ENCODE results near the gene SLC25A23.
A peak's percentile ranks its signal among the peaks of the same experiment; 100 is the strongest.
"Not testable (repeated sequence)": the region's sequence is repeated elsewhere in the genome, so short reads cannot be mapped to it uniquely, and the experiment has no call there.

The SLC25A23 gene

DNA sequence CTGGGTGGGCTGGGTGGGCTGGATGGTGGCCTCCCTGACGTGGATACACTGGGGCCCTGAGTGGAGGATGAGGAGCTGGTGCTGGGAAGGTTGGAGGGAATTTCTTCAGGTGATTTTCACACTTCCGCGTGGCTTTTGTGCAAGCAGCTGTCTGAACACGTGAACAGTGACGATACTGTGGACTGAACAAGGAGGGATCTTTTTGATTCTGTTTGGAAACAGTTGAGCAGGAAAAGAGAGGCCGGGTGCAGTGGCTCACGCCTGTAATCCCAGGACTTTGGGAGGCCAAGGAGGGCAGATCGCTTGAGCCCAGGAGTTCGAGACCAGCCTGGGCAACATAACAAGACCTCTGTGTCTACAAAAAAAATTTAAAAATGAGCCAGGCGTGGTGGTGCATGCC is 57.5 kb downstream of the SLC25A23 start:
- no peak for DNase-seq (ENCODE audit: low read depth in 3 of 3)

DNA sequence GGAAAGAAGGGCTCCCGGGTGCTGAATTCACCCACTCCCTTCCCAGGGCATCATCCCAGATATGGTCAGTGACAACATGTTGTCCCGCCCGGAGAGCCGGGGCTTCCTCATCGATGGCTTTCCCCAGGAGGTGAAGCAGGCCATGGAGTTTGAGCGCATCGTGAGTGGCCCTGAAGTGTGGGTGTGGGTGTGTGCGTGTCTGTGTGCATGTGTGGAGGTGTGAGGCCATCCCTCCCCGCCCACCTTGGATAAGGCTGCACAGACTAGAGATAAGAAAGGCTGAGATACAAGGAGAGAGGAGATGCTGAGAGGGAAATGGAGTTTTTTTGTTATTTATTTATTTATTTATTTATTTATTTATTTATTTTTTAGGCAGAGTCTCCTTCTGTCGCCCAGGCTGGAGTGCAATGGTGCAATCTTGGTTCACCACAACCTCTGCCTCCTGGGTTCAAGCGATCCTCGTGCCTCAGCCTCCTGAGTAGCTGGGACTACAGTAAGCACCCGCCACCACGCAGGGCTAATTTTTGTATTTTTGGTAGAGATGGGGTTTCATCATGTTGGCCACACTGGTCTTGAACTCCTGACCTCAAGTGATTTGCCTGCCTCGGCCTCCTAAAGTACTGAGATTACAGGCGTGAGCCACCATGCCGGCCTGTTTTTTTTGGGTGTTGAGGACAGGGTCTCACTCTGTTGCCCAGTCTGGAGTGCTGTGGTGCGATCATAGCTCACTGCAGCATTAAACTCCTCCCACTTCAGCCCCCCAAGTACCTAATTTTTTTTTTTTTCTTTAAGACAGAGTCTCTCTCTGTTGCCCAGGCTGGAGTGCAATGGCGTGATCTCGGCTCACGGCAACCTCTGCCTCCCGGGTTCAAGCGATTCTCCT is 59.3 kb downstream of the SLC25A23 start:
- not testable (repeated sequence) for DNase-seq (ENCODE audit: low read depth in 3 of 3)

DNA sequence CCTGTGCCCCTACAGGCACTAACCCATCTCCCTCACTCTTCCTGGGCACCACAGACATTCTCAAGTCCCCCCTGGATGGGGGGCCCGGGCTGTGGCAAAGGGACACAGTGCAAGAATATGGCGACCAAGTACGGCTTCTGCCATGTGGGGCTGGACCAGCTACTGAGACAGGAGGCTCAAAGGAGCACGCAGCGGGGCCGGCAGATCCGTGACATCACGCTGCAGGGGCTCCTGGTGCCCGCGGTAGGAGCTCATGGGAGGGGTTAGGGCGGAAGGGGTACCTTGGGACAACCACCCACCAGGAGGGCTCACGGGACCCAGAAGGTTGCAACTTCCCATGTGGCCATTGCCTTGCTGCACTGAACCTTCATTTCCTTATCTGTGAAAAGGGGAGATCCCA is 63.3 kb downstream of the SLC25A23 start:
- DNase-seq (ENCODE audit: low read depth in 3 of 3), result no peak

DNA sequence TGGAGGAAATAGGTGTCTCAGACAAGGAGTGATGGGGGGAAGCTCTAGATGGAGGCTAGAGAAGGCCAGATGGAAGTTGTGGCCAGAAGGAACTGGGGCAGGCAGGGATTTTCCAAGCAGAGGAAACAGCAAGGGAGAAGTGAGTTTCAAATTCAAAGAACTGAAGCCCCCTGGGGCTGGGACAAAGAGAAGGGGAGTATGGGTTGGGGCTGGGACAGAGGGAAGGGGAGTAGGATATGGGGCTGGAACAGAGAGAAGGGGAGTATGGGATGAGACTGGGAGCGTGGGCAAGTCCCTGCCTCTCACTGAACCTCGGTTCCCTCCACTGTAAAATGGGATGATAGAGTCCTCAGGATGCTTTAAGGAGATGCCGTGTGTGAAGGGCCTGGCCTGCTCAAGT is 64.8 kb downstream of the SLC25A23 start:
- no peak for DNase-seq (ENCODE audit: low read depth in 3 of 3)

DNA sequence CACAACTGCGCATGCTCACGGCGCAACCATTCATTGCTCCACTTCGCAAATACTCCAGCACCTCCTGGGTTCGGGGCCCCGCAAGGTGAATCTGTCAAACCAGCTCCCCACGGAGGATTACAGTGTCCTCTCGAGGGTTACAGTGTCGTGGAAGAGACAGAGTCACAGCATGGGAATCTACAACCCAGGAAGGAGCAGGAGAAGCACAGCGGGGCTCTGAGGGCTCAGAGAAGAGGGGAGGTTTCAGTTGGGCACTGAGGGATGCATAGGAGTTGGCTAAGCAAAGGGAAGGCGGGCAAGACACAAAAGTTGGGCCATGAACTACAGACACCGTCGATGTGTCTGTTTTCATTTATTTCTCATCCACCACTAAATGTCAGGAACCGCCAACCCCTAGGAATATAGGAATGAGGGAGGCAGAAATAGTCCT is 65.6 kb downstream of the SLC25A23 start:
- peak in 2 of 3 donors; percentile 59 to 72 for DNase-seq (ENCODE audit: low read depth in 3 of 3)

DNA sequence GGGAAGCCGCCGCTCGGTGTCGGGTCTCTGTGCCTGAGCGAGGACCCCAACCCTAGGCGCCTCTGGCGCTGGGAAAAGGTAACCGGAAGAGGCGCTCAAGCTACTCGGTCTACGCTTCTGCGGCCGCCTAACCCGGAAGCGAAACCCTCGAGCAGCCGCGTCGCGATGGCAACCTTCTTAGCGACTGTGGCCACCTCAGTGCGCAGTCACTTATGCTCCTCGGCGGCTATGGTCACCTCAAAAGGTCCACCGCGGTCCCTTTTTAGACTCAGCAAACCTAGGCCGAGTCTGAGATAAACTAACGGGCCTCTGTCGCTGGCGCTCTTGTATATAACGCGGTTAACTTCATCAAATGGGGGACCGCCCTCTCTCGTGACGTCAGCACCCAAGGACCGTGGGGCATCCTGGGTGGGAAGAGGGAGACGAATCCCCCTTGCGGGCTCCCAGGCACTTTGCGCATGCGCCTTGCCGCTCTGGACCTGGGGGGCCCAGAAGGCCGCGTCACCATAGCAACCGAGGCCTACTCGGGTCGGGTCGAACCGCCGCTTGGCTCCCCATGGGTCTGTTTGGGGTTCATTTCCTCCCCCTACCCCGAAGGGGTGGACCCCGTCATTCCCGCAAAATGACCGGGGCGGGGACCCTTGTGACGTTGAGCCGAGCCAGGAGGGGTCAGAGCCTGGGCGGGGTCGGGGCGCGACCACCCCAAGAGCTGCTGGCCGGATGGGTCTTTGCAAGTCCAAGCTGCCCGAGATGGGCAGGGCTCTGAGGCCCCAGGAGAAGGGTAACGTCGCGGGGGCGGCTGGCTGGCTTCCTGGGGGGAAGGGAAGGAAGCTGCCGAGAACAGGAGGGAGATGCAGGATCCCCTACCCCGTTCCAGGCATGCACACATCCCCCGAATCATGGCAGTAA is 66.3 kb downstream of the SLC25A23 start, which contains the start of gene GTF2F1:
GTF2F1 (minus strand) TSS at position 91 of the 909 bp plus-strand sequence. CDS start 169 bp downstream, outside the sequence.
- DNase-seq (ENCODE audit: low read depth in 3 of 3), result peak; percentile 85 to 90 (median 87)

DNA sequence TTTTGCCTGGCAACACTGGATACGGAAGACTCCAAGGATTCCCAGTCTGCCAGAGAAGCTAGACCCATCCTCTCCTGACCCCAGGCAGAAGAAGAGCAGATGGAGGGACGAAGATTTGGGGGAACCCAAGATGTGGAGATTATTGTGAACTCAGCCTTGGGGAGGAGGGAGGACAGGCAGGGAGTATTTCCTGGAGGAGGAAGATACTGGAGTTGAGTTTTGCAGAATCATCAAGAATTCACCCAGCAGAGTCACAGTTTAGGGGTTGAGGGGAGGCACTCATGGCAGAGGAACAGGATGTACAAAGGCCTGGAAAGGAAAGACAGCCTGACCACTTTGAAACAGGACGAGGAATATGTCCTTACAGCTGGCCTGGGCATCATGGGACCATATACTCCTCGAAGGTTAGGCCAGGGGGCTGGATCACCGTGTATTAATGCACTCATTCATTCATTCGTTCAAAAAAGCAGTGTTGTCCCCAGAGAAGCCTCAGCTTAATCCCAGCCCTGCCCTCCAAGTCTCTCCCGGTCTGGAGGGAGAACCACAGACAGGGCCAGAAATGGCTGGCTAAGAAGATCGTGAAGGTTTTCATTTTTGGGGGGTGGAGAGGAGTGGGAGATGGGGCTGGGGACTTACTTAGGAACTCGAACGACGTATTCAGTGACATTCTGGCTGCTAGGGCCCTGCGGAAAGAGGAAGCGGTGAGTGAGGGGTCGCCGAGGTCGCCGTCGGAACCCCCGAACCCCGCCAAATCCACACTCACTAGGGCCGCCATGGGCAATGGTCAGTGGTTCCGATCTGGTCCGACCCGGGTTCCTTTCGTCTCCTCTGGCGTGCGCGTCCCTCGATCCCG is 67.1 kb downstream of the SLC25A23 start:
- no peak for DNase-seq (ENCODE audit: low read depth in 3 of 3)
